ENCODE measurements around the gene ACSS1.

The ACSS1 gene

DNA sequence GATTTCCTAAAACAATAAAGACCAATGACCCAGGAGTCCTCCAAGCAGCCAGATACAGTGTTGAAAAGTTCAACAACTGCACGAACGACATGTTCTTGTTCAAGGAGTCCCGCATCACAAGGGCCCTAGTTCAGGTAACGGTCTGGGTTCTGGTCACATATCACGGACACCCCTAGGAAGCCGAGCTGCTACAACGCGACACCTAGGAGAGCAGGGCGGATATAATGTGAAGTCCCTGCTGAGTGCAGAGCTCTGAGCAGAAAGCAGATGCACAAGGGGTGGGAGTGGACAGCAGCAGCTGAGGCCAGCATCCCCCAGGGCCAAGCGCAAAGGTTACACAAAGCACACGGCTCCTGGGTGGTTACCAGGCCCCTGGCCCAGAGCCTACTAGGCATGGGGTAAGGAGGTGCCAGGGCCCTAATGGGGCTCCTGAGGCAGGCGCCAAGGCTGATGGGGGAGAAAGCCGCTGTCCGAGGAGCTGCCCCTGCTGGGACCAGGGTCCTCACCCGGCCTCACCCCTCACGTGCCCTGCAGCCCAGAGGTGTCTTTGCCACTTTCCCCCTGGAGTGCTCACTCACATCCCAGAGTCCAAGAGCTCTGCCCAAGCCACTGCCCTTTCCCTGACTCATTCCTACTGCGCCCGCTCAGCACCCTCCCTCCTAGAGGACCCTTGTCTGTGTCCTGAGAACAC is 100.5 kb downstream of the ACSS1 start:
- H3K4me3 ChIP-seq (ENCODE audit: low read depth, low read length): no peak overlapping the region
- no peak for DNase-seq (ENCODE audit: low read depth)
- TF ChIP-seq CTCF (conservative IDR thresholded peaks at IDR 0.05; ENCODE audit: low read depth, low read length): no peak

Measured in choroid plexus epithelial cell (primary cell).